ENCODE measurements around the gene GIMAP8.
"Not testable (repeated sequence)": the region's sequence is repeated elsewhere in the genome, so short reads cannot be mapped to it uniquely, and the experiment has no call there.

GIMAP8 gene

DNA sequence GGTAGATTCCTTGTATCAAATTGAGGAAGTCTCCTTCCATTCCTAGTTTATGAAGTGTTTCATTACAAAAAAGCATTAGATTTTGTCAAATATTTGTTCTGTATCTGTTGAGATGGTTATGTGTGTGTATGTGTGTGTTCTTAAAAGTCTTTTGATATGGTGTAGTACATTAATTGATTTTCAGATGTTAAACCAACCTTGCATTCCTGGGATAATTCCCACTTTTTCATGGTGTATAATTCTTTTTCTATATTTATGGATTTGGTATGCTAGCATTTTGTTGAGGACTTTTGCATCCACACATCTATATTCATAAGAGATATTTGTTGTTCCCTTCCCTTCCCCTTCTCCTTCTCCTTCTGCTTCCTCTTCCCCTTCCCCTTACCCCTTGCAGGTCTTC is 8.9 kb upstream of the GIMAP8 start:
- DNase-seq: no peak

DNA sequence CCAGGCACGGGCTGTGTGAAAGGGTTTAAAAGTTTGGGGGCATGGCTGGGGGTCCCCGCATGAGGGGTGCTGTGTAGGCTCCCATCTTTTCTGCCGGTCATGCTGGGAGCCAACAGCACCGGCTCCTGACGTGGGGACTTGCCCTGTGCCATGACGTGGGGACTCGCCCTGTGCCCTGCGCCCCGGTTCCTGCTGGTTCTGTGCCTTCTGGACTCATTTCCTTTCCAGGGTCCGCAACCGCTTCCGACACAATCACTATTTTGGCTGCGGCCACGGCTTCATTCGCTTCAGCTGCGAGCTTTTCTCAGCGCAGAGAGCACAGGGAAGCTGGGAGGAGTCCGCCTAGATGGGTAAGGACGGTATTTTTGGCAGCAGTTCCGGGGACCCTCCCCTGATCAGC is 7.6 kb upstream of the GIMAP8 start:
- no peak for DNase-seq

DNA sequence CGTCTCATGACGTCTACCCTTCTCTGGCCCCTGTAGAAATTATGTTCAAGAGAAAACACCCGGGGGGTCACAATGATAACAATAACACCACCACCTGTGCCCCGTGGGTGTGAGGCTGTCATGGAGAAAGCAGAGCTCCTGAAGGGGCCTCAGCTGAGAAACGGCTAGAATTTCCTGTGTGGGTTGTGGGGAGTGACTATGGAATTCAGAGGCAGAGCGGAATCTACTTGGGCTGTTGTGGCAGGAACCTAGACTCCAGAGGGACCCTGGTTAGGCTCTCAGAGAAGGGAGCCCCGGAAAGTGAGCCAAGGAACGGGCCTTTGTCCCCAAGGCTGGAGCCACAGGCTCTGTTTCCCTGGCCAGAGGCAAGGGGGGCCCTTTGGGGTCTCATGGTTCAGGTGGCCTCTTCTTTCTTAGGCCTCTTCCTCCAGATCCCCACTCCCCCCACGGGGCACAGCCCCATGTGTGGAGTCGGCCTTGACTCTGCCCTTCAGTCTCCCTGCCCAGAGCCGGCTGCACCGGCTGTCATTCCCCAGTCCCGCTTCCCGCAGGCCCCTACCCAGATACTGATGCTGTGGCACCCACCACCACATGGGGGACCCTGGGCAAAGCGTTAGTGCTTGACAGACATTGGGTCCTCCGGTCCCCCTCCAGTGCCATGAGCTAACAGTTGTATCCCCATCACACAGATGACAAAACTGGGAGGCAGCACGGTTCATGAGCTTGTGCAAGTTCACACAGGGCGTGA is 6.5 kb upstream of the GIMAP8 start:
- no peak for DNase-seq

DNA sequence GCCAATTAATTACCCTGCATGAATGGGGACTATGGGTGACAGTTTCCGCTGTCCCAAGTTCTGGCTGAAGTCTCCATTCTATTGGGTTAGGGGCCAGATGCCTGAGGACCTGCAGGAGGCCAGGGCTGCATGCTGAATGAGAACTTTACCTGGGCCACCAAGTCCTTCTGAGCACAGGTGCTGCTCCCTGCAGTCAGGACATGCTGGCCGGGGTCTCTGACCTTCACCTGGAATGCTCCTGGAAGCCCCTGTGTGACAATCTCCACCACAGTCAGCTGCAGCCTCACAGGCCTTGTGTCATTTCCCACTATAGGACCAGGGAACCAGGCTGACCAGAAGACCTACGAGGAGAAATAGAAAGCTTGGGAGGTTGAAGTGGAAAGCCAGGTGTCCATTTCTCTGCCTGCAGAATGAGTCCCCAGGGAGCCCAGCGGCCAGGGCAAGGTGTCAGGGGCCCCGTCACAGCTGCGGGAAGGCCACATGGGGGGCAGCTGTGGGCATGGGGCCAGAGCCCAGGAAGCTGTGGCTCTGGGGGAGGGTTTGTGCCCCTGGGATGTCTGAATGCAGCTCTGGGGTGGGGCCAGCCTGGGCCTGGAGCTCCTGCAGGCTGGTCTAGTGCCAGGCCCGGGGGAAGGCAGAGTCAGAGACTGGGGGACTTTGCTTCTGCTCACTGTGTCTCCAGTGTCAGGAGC is 5.6 kb upstream of the GIMAP8 start:
- no peak for DNase-seq

DNA sequence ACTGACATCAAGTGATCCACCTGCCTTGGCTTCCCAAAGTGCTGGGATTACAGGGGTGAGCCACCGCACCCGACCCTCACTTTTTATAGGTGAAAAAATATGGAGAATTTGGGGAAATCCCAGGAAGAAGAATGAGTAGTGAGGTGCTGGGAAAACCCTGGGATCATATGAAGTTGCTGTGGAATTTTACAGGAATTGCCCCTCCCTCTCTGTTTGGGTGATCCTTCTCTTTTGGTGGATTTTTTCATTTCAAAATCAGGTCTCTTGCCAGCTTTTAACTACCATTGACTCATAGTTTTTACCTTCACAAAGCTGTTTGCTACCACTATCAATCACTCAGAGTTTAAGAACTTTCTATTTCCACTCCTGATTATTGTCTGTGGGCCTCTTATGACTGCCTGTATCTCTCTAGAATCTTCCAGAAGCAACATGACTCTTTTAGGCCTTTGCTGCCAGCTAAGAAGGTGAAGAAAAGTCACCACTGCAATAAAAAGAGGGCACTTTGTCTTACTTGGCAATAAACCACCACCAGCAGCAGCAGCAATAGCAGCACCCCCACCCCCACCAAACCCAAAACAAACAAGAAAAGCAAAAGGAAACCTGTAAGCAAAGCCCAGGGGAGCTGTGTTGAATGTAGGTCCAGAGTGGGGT is 4.0 kb upstream of the GIMAP8 start:
- DNase-seq: peak; percentile 49

DNA sequence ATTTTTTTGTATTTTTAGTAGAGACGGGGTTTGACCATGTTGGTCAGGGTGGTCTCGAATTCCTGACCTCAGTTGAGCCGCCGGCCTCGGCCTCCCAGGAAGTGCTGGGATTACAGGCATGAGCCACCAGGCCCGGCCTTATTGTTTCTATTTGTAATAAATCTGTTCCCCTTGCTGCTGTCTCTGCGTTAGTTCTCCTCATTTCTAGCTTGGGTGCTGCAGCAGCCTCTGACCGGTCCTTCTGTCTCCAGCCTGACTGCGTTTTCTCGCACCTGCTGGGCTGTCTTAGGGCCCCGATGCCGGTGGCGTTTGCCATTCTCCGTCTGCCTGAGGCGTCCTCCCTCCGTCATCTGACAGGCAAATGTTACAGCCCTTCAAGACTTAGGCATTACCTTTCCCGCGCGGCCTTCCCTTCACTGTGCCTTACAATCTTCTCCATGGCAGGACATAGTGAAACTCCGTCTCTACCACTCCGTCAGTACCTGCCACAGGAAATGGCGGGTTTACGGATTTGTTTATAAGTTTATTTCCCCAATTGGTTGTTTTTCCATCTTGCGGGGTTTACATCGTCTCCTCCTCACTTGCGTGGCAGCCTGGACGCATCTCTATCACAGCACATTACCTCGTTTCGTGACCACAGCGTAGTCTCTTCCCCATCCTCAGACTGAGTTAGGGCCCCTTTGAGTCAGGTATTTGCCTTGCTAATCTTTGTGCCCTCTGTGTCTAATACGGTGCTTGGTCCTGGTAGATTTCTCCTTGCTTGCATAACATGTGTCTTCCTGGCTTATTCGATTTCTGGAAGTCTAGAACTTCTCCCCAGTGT is 2.3 kb upstream of the GIMAP8 start:
- DNase-seq: no peak

DNA sequence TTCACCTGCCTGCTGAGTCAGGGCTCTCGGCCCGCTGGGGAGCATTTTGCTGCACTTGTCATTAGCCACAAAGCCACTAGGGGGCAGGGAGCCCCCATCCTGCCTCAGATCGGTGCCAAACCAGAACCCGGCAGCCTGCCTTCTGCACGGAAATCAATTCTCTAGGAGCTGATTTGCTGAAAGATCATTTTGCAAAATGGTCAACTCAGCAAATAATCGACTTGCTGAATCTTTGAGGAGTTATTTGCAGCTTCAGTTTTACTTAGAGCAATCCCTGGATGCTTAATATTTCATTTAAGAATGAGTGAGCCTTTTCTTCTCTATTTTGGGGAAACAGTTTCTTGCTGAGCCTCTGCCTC is 1.7 kb upstream of the GIMAP8 start:
- peak; percentile 51 for DNase-seq

DNA sequence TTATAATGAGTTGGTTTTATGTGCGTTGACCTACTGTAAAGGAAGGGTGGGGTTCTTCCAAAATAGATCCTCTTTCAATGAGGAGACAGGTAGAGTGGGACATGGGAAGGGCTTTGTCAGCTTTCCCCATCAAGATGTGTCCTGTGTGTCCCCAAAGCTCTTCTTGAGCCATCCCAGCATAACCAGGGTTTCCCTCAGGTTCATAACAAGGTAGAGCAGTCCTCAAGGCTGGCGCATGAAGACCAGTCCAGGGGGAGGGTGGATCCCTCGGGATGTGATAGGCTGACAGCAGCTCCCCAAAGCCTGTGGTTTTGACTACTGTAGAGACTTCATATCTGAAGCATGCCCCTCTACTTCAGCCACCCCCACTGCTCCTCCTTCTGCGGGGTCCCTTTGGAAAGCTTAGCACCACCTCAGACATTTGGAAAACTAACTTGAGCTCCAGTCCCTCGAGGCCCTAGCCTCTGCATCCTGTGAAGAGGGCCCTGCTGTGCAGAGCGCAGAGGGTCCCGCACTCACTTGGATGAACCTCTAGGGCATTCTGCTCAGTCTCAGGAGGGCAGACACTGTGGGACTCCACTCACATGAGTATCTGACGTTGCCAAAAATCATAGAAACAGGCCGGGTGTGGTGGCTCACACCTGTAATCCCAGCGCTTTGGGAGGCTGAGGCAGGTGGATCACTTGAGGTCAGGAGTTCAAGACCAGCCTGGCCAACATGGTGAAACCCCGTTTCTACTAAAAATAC is 1.1 kb upstream of the GIMAP8 start:
- DNase-seq: no peak

DNA sequence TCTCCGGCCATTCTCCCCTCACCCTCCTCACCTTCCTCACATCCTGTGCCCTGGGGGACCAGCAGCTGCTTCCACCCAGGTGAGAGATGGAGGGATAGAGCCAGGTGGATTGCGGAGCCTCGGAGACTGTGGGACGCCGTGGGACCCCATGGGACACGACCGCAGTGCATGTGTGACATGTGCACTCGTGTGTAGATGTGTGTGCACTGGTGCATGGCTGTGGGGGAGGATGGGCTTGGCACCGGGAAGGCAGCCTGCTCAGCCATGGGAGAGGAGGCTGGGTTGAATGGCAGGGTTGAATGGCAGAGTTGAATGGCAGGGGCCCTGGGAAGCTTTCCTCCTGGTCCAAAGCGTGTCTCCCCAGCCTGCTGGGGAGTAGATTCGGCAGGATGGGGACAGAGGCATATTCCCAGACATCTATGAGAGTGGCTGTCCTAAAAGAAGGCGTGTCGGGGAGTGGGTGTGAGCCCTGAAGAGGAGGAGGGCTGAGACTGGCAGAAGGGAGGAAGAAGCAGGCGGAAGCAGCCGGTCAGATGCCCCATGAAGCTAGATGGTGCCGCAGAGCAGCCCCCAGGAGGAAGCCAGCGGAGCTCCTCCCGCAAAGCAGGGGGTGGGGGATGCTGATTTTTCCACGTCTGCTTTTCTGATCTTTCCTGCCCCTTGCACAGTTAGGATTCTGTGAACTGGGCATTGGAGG is 815 bp downstream of the GIMAP8 start:
- DNase-seq: no peak

DNA sequence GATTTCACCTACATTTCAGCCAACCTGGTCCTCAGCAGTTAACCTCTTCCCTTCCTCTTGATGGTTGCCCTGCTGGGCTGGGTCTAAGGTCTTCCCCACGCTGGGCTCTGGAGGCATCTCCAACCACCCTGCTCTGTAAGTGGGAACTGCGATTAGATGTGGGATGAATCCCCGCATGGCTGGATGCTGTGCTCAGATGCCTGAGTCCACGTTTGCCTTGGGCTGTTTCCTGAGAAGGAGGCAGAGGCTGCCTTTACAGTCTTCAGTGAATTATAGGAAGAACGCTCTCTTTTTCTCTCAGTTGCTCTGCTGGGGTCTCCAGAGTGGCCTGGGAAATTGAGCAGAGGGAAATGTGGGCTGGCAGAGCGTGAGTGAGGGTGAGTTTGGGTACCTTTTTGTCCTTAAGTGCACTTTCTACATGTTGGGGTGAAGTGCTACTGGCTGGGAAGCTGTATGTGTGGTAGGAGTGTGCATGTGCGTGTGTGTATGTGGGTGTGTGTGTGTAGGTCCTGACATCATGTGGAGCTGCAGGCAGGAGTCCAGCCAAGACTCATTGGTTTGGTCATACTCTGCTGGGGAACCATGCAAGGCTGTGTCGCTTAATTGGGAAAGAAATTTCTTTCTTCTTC is 1.5 kb downstream of the GIMAP8 start:
- no peak for DNase-seq

DNA sequence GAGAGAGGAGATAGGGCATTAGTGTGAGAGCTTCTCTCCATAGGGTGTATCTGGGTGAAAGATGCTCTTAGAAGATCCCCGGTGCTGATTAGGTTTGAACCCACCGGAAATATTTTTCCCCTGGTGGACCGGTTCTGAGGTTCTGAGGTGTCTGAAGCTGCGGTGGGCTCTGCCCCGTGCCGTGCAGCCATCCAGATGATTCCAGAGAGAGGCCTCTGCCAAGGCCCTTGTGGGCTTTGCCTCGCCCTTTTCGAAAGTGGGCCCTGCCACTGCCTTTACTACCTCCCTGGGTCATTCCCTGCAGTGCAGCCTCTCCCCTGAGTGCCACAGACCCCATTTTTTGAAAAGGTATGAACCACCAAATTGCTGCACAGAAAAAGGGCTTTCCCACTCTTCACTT is 2.8 kb downstream of the GIMAP8 start:
- DNase-seq: no peak

DNA sequence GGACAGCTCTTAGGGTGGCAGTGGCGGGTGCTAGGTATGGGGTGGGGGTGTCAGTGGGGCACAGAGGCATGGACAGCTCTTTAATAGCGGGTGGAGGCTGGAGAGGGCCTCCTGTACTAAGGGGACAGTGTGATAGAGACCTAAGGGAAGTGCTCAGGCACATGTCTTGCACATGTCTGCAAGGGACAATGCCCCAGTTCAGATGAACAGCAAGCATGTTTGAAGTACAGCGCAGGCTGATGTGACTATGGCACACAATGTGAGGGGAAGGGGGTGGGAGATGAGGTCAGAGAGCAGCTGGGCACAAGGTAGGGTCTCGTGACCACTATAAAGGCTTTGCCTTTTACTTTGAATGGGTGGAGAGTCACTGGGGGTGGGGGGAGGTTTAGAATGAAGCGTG is 3.5 kb downstream of the GIMAP8 start:
- DNase-seq: no peak

DNA sequence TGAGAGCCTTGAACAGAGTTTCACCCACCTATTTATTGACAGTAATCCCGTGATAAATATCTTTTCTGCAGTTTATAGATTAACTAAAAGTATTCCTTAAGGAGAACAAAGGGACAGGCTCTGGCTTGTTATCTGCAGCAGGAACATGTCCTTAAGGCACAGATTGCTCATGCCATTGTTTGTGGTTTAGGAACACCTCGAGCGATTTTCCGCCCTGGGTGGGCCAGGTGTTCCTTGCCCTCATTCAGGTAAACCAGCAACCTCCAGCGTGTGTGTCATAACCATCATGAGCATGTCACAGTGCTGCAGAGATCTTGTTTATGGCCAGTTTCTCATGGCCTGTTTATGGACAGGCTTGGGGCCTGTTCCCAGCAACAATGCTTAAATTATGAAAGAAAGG is 6.6 kb downstream of the GIMAP8 start:
- DNase-seq: not testable (repeated sequence)

DNA sequence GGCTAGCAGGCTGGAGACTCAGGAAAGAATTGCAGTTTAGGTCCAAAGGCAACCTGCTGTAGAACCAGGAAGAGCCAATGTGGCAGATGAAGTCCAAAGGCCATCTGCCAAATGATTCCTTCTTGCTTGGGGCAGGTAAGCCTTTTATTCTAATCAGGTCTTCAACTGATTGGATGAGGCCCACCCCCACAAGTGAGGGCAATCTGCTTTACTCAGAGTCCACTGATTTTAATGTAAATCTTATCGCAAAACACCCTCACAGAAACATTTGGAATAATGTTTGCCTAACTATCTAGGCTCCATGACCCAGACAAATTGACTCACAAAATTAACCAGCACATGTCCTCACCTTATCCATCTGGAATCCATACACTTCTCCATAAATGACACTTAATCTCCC is 7.8 kb downstream of the GIMAP8 start:
- no peak for DNase-seq

DNA sequence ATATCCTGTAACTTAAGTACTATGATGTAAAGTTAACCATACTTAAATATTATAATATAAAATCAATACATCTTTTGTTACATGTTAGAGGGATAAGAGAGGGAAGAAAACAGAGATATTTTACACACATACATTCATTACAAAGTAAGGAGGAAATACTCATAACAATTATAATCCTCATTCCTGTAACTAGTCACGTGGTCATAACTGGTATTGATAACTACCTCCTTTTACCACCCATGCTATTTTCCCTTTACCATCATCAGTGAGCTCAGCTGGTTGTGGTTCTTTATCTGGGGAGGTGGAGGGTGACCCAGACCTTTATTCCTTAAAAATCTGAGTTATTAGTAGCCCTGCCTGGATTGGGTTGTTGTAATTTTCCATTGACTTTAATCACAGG is 8.3 kb downstream of the GIMAP8 start:
- DNase-seq: no peak

DNA sequence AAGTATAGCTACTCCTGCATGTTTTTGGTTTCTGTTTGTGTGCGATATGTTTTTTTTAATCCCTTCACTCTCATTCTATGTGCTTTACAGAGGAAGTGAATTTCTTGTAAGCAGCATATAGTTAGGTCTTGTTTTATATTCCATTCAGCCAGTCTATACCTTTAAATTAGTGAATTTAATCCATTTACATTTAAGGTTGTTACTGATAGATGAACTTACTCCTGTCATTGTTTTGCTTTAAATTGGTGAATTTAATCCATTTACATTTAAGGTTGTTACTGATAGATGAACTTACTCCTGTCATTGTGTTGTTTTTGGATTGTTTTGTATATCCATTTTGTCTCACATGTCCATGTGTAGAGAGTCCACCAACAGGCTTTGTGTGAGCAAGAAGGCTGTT is 11.1 kb downstream of the GIMAP8 start:
- no peak for DNase-seq

DNA sequence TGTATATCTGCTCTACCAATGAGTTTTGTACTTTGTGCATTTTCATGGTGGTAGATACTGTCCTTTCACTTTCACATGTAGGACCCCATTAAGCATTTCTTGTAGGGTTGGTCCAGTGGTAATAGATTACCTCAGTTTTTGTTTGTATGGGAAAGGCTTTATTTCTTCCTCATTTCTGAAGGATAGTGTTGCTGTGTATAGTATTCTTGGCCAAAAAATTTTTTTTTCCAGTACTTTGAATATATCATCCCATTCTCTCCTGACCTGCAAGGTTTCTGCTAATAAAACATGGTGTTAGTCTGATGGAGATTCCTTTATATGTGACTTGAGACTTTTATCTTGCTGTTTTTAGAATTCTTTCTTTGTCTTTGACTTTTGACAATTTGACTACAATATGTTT is 12.0 kb downstream of the GIMAP8 start:
- DNase-seq: no peak

DNA sequence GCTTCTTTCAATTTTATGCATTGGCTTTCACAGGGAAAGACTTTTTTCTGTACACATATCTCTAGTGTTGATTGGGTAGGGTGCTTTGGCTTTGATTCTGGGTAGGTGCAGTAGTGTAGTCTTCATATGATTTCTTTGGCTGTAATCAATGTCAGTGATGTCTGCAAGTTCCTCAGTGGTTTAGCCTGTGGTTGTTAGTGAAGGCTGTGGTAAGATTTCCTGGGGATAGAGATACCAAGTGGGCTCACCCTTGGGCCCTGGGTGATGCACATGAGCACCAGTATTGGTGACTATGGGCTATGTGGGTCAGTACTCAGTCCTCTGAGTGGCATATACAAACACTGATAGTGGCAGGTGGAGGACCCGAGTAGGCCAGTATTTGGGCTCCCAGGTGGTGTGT is 13.0 kb downstream of the GIMAP8 start:
- DNase-seq: no peak

DNA sequence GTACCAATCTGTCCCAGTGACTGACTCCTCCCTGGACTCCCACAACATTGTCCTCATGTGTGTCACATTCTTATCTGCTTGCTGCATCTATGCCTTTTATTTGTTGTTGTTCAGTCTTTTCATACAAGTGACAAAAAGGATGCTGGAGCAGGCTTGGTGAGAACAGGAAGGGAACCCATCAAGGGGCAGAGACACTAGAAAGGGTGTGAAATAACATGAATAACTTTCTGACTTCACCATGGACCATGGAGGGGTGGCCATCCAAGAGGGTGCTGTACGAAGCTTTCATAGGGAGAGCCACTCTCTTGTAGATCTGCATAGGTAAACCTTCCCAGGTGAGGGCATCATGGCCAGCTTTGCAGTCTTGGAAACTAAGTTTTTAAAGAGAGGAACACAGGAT is 14.5 kb downstream of the GIMAP8 start:
- DNase-seq: no peak

DNA sequence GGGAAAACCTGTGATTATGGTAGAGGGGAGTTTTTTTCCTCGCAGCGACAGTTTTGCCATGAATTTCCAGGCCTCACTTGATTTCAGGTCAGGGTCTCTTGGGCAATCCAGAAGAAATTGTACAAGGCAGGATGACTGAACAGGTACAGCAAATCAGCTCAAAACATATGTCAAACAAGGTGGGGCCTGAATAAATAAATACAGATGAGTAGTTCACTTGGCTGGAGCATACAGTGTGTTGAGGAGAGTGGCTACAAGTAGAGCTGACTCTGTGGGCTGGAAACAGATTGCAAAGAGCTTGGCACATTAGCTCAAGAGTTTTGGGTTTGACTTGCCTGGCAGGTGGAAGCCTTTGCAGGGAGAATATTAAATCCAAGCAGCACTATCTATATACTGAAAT is 15.0 kb downstream of the GIMAP8 start:
- no peak for DNase-seq

DNA sequence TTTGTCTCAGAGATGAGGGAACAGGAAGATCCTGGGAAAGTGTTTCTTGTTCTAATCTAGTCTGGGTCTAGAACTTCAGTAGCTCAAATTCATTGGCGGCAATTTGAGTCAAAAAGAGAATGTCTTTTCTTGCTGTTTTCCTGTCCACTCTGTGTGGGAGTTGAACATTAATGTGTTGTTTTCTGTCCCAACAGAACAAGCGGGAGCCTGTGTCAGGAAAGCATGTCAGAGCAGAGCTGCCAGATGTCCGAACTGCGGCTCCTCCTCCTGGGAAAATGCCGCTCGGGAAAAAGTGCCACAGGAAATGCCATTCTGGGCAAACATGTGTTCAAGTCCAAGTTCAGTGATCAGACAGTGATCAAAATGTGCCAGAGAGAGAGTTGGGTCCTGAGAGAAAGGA is 16.0 kb downstream of the GIMAP8 start:
- DNase-seq: no peak

DNA sequence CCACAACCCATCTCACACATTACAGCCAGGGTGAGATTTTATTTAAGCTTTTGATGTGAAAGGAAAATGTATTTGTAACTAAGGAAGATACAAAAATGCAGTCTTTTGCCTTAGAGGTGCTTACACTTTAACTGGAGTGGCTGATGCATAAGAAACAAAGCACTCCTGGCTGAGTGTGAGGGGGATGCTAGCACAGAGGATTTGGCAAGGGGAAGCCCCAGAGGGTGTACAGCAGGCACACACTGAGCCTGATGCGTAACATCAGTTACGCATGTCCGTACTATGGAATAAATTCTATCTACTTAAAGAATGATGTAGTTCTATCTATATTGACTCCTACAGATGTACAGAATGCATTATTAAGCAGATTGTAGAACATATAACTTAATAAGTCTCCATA is 17.8 kb downstream of the GIMAP8 start:
- DNase-seq: no peak
